GM12878 (cell line): Measurements from ENCODE around the gene CDH4.

Experiments used
- BCL11A ChIP-seq: IDR thresholded peaks from 2 replicates; pipeline ENCODE4 v1.6.1; 2011; ENCODE audit warnings: low read depth, low read length
- CTCF ChIP-seq, 3 experiments: IDR thresholded peaks in 2 of 3; conservative IDR thresholded peaks in 1 of 3; 2 replicates each; pipeline ENCODE4 v1.5.1; 2011; ENCODE audit warnings: low read depth in 3 of 3, low read length in 3 of 3, mild to moderate bottlenecking in 3 of 3, control low read depth in 2 of 3, moderate library complexity in 2 of 3, inconsistent platforms in 1 of 3, mixed read lengths in 1 of 3; ENCODE audit not compliant: control insufficient read depth in 2 of 3, insufficient read depth in 1 of 3; ENCODE audit errors: extremely low read depth in 1 of 3
- CUX1 ChIP-seq: IDR thresholded peaks from 2 replicates; pipeline ENCODE4 v1.6.1; 2012; ENCODE audit warnings: improper control_type of control experiment, low read depth, low read length; ENCODE audit not compliant: insufficient replicate concordance
- KLF5 ChIP-seq: fragments of 450-650 bp; IDR thresholded peaks from 2 replicates; pipeline ENCODE4 v1.6.1; 2014; ENCODE audit warnings: mild to moderate bottlenecking; ENCODE audit not compliant: partially characterized antibody
- POLR2A ChIP-seq: IDR thresholded peaks from 2 replicates; pipeline ENCODE4 v1.6.1; 2011; ENCODE audit warnings: low read depth, mild to moderate bottlenecking, low read length
- TAF1 ChIP-seq: IDR thresholded peaks from 2 replicates; pipeline ENCODE4 v1.6.1; 2011; ENCODE audit warnings: mild to moderate bottlenecking, low read depth, low read length, borderline replicate concordance
- USF2 ChIP-seq: IDR thresholded peaks from 2 replicates; pipeline ENCODE4 v1.6.1; 2011; ENCODE audit warnings: low read depth, low read length, improper control_type of control experiment, borderline replicate concordance
- YY1 ChIP-seq: IDR thresholded peaks from 2 replicates; pipeline ENCODE4 v1.6.1; 2011; ENCODE audit warnings: low read depth, mild to moderate bottlenecking, low read length
- ZZZ3 ChIP-seq: IDR thresholded peaks from 2 replicates; pipeline ENCODE4 v1.6.1; 2011; ENCODE audit warnings: low read depth; ENCODE audit not compliant: control insufficient read depth, insufficient read length

GRCh38 chr20:61888101-61888865, 636.2 kb downstream of the CDH4 start:
- TF ChIP-seq TAF1: no peak
- TF ChIP-seq USF2: no peak
- TF ChIP-seq CUX1: no peak
- no peak for TF ChIP-seq YY1
- no peak for TF ChIP-seq KLF5
- no peak for TF ChIP-seq POLR2A
- no peak for TF ChIP-seq CTCF (IDR thresholded peaks at IDR 0.05 in 2 of 3, conservative IDR thresholded peaks at IDR 0.05 in 1 of 3; ENCODE audit: control insufficient read depth in 2 of 3, extremely low read depth in 1 of 3, insufficient read depth in 1 of 3, low read depth in 3 of 3, low read length in 3 of 3)
- TF ChIP-seq BCL11A: no peak
- TF ChIP-seq ZZZ3: no peak
